IMR-90 (cell line): ENCODE measurements around the gene PRAC1. TPM values are rescaled to one million over a fixed set of nuclear protein-coding genes. Genes with fewer than 3 reads are reported as not detected.

Experiments
- ATAC-seq: fragments of 200-7000 bp; cut with Tn5 transposase; 2 replicates; pipeline ENCODE4 v1.9.1; 2020; ENCODE audit warnings: low read depth, mild to moderate bottlenecking, moderate library complexity
- BruUV-seq: library from RNA; stranded (reverse); fragments of 400-500 nt; replicated peaks from 2 replicates; lab custom pipeline; 2021; lab: Mats Ljungman, UMichigan
- CTCF ChIA-PET: fragments of 300-600 bp; formaldehyde crosslinking; extraction: SDS; loops from one replicate; lab custom pipeline; 2021; ENCODE audit warnings: antibody characterized with exemption; lab: Yijun Ruan, JAX
- POLR2A ChIA-PET: fragments of 300-600 bp; sonication (Branson Sonifier 250); formaldehyde crosslinking; loops from one replicate; lab custom pipeline; 2022; ENCODE audit warnings: antibody characterized with exemption; ENCODE audit not compliant: unreplicated experiment; lab: Charles Lee
- DNase-seq: peaks from one replicate; pipeline ENCODE4 v3.0.0; 2013
- H2AFZ ChIP-seq: replicated peaks from 2 replicates; pipeline ENCODE3; 2013; ENCODE audit warnings: low read length, mild to moderate bottlenecking; ENCODE audit not compliant: poor library complexity
- H2AK5ac ChIP-seq: 2 replicates; pipeline ENCODE4 v1.6.1; 2013; ENCODE audit warnings: low read depth, low read length, inconsistent platforms
- H2AK9ac ChIP-seq: replicated peaks from 2 replicates; pipeline ENCODE3; 2013; ENCODE audit warnings: mild to moderate bottlenecking, low read depth, low read length, moderate library complexity; ENCODE audit not compliant: poor library complexity
- H2BK120ac ChIP-seq: 2 replicates; pipeline ENCODE4 v1.6.1; 2013; ENCODE audit warnings: low read depth, low read length, inconsistent platforms
- H2BK15ac ChIP-seq: 3 replicates; pipeline ENCODE4 v1.6.1; 2013; ENCODE audit warnings: low read depth, low read length, inconsistent platforms
- H2BK20ac ChIP-seq: 2 replicates; pipeline ENCODE4 v1.6.1; 2013; ENCODE audit warnings: low read depth, mild to moderate bottlenecking, inconsistent platforms, low read length, moderate library complexity
- H2BK5ac ChIP-seq: 2 replicates; pipeline ENCODE4 v1.6.1; 2013; ENCODE audit warnings: mild to moderate bottlenecking, low read depth, low read length, inconsistent platforms; ENCODE audit not compliant: poor library complexity, severe bottlenecking
- H3K14ac ChIP-seq: replicated peaks from 2 replicates; pipeline ENCODE4 v1.6.1; 2013; ENCODE audit warnings: low read depth, low read length, inconsistent platforms
- H3K18ac ChIP-seq: 2 replicates; pipeline ENCODE4 v1.6.1; 2013; ENCODE audit warnings: low read depth, low read length, control low read depth
- H3K23ac ChIP-seq: 2 replicates; pipeline ENCODE4 v1.6.1; 2013; ENCODE audit warnings: low read depth, low read length, inconsistent platforms
- H3K27ac ChIP-seq: 2 replicates; pipeline ENCODE4 v1.5.1; 2013; ENCODE audit warnings: mild to moderate bottlenecking, control low read depth, low read length; ENCODE audit not compliant: insufficient read depth
- H3K27me3 ChIP-seq: 2 replicates; pipeline ENCODE4 v1.6.1; 2013; ENCODE audit warnings: low read length; ENCODE audit not compliant: control insufficient read depth, insufficient read depth
- H3K36me3 ChIP-seq: 2 replicates; pipeline ENCODE4 v1.6.1; 2013; ENCODE audit warnings: low read length, mixed read lengths; ENCODE audit not compliant: control insufficient read depth, insufficient read depth
- H3K4ac ChIP-seq: 2 replicates; pipeline ENCODE4 v1.6.1; 2013; ENCODE audit warnings: low read depth, low read length, inconsistent platforms
- H3K4me1 ChIP-seq: 2 replicates; pipeline ENCODE4 v1.6.1; 2013; ENCODE audit warnings: low read length, mixed read lengths; ENCODE audit not compliant: control insufficient read depth, insufficient read depth
- H3K4me2 ChIP-seq: 2 replicates; pipeline ENCODE4 v1.6.1; 2013; ENCODE audit warnings: low read depth, mild to moderate bottlenecking, control low read depth, low read length, moderate library complexity
- H3K4me3 ChIP-seq: 2 replicates; pipeline ENCODE4 v1.5.1; 2013; ENCODE audit warnings: low read depth, mild to moderate bottlenecking, control low read depth, low read length, moderate library complexity; ENCODE audit not compliant: insufficient read depth
- H3K56ac ChIP-seq: 2 replicates; pipeline ENCODE4 v1.6.1; 2013; ENCODE audit warnings: low read length, inconsistent platforms; ENCODE audit not compliant: insufficient read depth; ENCODE audit errors: extremely low read depth
- H3K79me1 ChIP-seq, 2 experiments: 2 replicates each; pipeline ENCODE4 v1.6.1; 2013; ENCODE audit warnings: low read length in 2 of 2, inconsistent platforms in 1 of 2, low read depth in 1 of 2
- H3K9ac ChIP-seq: 2 replicates; pipeline ENCODE4 v1.6.1; 2013; ENCODE audit warnings: low read depth, low read length, control low read depth
- H3K9me1 ChIP-seq: 2 replicates; pipeline ENCODE4 v1.6.1; 2013; ENCODE audit warnings: low read length, inconsistent platforms; ENCODE audit not compliant: insufficient read depth
- H3K9me3 ChIP-seq: 2 replicates; pipeline ENCODE4 v1.6.1; 2013; ENCODE audit warnings: low read length; ENCODE audit not compliant: control insufficient read depth, insufficient read depth
- H4K20me1 ChIP-seq: 2 replicates; pipeline ENCODE4 v1.6.1; 2013; ENCODE audit warnings: low read length, inconsistent platforms; ENCODE audit not compliant: insufficient read depth
- H4K5ac ChIP-seq: 2 replicates; pipeline ENCODE4 v1.6.1; 2013; ENCODE audit warnings: mild to moderate bottlenecking, low read depth, low read length, control low read depth
- H4K8ac ChIP-seq, 2 experiments: 2 replicates each; pipeline ENCODE4 v1.6.1; 2013; ENCODE audit warnings: low read depth in 2 of 2, low read length in 2 of 2, control low read depth in 1 of 2, inconsistent platforms in 1 of 2
- H4K91ac ChIP-seq: 2 replicates; pipeline ENCODE4 v1.6.1; 2013; ENCODE audit warnings: low read depth, low read length, inconsistent platforms; ENCODE audit not compliant: insufficient read depth
- ELK1 ChIP-seq: fragments of 150-350 bp; IDR thresholded peaks from 2 replicates; pipeline ENCODE4 v1.6.1; 2016; ENCODE audit warnings: low read depth, mild to moderate bottlenecking, low read length, moderate library complexity, borderline replicate concordance
- FOS ChIP-seq: fragments of 150-350 bp; IDR thresholded peaks from 2 replicates; pipeline ENCODE4 v1.6.1; 2016; ENCODE audit warnings: low read depth, low read length
- WGBS, 2 experiments: methylation state at CpG; one replicate each; pipeline versions ENCODE4 v1.1.5 to v1.1.7; 2013; ENCODE audit warnings: missing lambda C conversion rate in 2 of 2; ENCODE audit not compliant: insufficient read length in 1 of 2; ENCODE audit errors: extremely low coverage in 2 of 2; 5-methylcytosine and 5-hydroxymethylcytosine counted together
- dilution Hi-C: fragments of 300-500 bp; cut with HindIII; formaldehyde crosslinking; loops from one replicate; pipeline ENCODE4 v1.14.3; 2018; ENCODE audit warnings: low sequenced_read_pairs; ENCODE audit not compliant: unreplicated experiment
- in situ Hi-C: fragments of 300-500 bp; cut with MboI; formaldehyde crosslinking; loops from 3 replicates; pipeline ENCODE4 v1.14.3; 2019; ENCODE audit warnings: low sequenced_read_pairs, inconsistent platforms, mixed read lengths
- intact Hi-C: fragments of 100-400 bp; cut with micrococcal nuclease; formaldehyde crosslinking; loops from 2 replicates; pipeline ENCODE4 v1.10.0; 2022
- polyA plus RNA-seq, 3 experiments: library from polyadenylated mRNA; depleted of rRNA; stranded (reverse); fragments of >200 nt; gene quantifications; 2 replicates each; pipeline ENCODE4 v1.2.3, GENCODE V29; 2012; ENCODE audit warnings: low replicate concordance in 1 of 3
- total RNA-seq: library from RNA; depleted of rRNA; stranded (reverse); fragments of >200 nt; gene quantifications from 2 replicates; pipeline ENCODE4 v1.2.3, GENCODE V29; 2012

Gene PRAC1
- total and polyA plus RNA-seq, 2 of the 4 experiments (the other 2 are of a cell fraction) = not detected

DNA sequence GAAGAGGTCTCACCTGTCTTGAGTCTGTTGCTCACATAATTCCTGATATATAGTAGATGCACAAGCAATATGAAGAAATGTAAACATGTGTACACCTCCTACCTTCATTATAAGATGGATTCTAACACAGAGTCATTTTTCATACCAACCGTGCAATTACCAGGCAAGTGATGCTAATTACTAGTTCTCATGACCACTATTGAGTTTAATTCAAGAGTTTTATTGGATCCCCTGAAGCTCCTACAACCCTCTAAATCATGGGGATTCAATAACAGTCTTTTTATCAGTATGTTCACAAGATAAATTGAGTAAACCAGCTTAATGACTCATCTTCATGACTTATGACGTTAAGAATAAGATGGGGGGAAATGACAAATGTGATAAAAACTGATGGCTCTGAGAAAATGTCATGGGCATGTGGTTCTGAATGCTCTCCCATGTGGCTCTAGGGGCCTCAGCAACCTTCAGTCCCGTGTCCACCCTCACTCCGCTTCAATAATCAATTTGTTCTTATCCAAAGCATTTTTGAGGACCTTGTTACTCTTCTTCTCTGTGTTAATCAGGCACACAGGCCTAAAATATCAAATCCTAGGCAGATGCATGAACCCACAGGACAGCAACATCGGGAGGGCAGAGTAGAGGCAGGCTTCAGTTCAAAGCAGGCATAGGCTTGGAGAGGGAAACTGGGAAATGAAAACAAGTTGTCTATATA lies 42.8 kb downstream of the PRAC1 start:
- H2BK15ac ChIP-seq = no peak overlapping the region
- no peak overlapping the region for H3K4me2 ChIP-seq
- no peaks in the 10 kb centered on the region for H3K9me1 ChIP-seq
- H3K9ac ChIP-seq = no peak overlapping the region
- no peaks in the 10 kb centered on the region for H3K4me1 ChIP-seq
- CTCF ChIA-PET = interaction anchor here (0.5 to 2.4 kb wide), 7 partner anchors 9 to 202 kb away, joined by 3 to 14 read pairs (median 6); no protein-coding TSS in a partner anchor
- no peak overlapping the region for H4K5ac ChIP-seq
- no peak overlapping the region for H3K23ac ChIP-seq
- in situ Hi-C loops = loop anchor here (5.0 kb wide), 1 partner anchor 198 kb away; no protein-coding TSS in a partner anchor
- ATAC-seq (no peak), DNase-seq (no peak)
- no peak overlapping the region for H3K56ac ChIP-seq
- H4K91ac ChIP-seq = no peak overlapping the region
- H2BK20ac ChIP-seq = no peak overlapping the region
- no peak overlapping the region for H3K27ac ChIP-seq
- no TSS peak for BruUV-seq
- no peak overlapping the region for H3K14ac ChIP-seq
- H3K4ac ChIP-seq = no peak overlapping the region
- H3K4me3 ChIP-seq = no peak overlapping the region
- H2AK9ac ChIP-seq = no peak overlapping the region
- no peak overlapping the region for H2AFZ ChIP-seq
- dilution Hi-C loops = no loop called here
- WGBS, 2 experiments = 75% methylated on average over 2 of the region's 5 CpGs; no CpG with 5 or more reads in 1 of the 2 experiments
- no peak overlapping the region for H2AK5ac ChIP-seq
- H3K79me1 ChIP-seq = no peaks in the 10 kb centered on the region
- no peak overlapping the region for H2BK120ac ChIP-seq
- H3K9me3 ChIP-seq = no peaks in the 10 kb centered on the region
- peaks cover 53% of the 10 kb centered on the region for H3K27me3 ChIP-seq
- intact Hi-C loops = no loop called here
- H4K8ac ChIP-seq = no peak overlapping the region
- H2BK5ac ChIP-seq = no peak overlapping the region
- POLR2A ChIA-PET = no interaction called here
- H3K36me3 ChIP-seq = no peaks in the 10 kb centered on the region
- no peaks in the 10 kb centered on the region for H4K20me1 ChIP-seq
- TF ChIP-seq FOS (0 out of 2 replicates have a peak, but pooled peaks have one; percentile 4), ELK1 (no peak)
- H3K18ac ChIP-seq = no peak overlapping the region
